Left renal cortex interstitium (tissue), 4 donors: Measurements from ENCODE around the gene PIP5KL1. TPM values are rescaled to one million over a fixed set of nuclear protein-coding genes. Genes with fewer than 3 reads are reported as not detected.
"Not testable (repeated sequence)": the region's sequence is repeated elsewhere in the genome, so short reads cannot be mapped to it uniquely, and the experiment has no call there.

ENCODE experiments used
- DNase-seq, 4 donors: peaks; one replicate each; pipeline ENCODE4 v3.0.0-alpha.2; 2013; ENCODE audit warnings: low read depth in 4 of 4, low spot score in 2 of 4, missing footprints in 1 of 4
- polyA plus RNA-seq, 4 donors: library from polyadenylated mRNA; unstranded; fragments of 120-200 nt; gene quantifications; one replicate each; pipeline ENCODE4 v1.2.1, GENCODE V29; 2013; ENCODE audit not compliant: insufficient read length in 4 of 4

PIP5KL1 gene
- polyA plus RNA-seq, 4 donors = 1.1 to 2.8 (median 2.3) TPM

DNA sequence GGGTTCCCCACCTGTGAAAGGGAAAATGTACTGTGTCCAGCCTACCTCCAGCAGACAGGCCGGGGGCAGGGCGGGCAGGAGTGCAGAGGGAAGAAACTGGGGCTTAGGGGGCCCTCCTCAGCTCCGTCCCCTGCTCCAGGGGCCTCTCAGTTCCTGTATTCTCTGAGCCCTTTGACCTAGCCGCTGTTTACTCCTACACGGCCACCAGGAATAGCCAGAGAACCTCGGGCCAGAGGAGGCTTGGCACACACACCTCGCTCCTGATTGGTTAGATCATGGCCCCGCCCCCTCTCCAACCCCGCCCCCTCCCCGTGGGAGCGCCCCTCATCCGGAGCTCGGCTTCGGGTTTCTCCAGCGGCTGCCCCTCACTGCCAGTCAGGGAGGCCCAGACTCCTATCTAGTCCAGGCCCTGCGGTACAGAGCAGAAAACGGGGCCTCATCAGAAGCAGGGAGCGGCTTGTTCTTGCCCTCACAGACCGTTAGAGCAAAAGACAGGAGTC lies 33.3 kb downstream of the PIP5KL1 start:
- no peak for DNase-seq

DNA sequence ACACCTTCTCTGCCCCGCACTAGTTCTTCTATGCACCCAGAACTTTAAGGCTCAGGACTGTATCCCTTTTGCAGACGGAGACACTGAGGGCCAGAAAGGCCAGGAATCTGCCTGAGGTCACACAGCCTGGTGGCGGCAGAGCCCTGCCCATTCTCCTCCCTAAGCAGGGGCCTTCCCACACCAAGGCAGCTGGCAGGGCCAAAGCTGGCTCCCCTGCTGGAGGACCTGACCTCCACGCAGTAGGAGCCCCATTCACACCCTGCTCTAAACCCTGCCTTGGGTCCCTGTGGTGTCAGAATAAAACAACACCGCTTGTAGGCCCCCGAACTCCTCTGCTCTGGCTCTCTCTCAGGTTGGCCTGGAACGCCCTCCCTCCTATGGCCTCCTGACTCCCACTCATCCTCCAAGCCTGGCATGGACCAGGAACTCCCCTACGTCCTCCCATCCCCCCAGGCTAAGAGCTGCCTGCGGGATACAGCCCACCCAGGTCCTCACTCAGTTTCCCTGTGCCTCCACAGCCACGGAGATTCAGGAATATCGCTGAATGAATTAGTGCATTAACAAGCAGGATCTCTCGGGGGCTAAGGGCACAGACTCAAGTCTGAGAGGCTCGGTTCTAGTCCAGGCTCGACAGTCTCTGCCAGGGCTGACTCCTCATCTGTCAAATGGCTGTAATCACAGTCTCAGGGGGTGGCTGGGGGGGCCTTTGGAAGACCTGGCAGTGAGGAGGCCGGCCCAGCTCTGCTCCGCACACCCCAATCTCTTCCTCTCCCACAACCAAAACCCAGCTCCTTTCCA lies 34.0 kb downstream of the PIP5KL1 start:
- DNase-seq = no peak

DNA sequence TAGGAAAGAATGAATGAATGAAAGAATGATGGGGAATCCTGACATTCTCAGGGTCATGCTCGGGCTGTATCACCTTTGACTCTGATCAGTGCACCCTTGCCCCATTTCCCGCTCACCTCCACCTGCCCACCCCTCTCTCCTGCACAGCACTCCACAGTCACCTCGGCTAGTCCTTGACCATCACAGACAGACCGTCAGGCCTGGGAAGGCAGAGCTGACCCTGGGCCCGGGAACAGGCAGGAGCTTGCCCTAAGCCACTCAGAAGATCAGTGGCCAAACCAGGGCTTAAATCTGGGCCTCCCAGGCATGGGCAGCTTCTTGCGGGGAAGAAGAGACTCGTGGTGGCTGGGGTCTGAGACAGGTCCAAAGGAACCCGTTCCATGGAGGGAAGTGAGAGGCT lies 34.8 kb downstream of the PIP5KL1 start:
- DNase-seq = no peak

DNA sequence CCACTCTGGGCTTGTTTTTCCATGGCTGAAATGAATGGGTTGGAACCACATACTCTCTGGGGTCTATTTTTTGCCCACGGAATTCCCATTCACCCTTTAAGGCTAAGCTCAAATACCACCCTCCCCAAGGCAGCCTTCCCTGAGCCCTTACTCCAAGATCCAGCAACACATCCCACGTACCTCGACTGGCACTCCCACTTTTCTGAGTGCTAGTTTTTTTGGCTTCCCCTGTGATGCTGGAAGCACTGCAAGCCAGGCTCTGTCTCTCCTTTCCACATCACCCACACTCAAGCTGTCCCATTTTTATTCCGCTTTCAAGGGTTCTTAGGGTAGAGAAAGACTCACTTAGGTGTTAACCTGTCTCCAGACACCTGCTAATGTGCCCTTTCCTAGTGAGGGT lies 37.2 kb downstream of the PIP5KL1 start:
- DNase-seq = no peak

DNA sequence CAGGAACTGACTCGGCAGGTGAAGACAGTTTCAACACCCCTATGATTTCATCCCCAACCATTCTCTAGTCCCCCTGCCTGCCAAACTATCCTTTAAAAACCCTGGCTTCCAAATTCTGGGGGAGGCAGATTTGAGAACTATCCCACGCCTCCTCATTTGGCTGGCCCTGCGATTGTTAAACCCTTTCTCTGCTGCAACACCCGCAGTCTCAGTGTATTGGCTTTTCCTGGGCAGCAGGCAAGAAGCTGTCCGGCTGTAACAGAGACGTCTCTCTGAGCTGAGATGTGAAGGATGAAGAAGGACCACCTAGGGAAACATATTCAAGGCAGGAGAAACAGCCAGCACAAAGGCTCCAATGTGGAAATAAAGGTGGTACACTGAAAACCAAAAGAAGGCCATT lies 37.7 kb downstream of the PIP5KL1 start:
- DNase-seq = no peak

DNA sequence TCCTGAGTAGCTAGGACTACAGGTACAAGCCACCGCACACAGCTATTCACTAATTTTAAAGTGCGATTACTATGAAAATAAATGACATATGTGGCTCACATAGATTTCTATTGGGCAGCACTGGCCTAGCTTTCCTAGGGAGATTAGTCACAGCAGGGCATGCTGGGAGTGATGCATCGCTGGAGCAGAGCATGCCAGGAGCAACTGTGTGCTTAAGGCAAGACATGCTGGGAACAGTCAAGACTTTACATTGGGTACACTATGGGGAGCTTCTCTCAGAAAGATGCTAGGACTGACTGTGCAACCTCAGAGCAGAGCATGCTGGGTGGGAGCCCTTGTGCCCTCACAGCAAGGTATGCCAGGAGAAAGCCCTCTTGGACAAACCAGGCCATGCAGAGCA lies 40.5 kb downstream of the PIP5KL1 start:
- DNase-seq = no peak

DNA sequence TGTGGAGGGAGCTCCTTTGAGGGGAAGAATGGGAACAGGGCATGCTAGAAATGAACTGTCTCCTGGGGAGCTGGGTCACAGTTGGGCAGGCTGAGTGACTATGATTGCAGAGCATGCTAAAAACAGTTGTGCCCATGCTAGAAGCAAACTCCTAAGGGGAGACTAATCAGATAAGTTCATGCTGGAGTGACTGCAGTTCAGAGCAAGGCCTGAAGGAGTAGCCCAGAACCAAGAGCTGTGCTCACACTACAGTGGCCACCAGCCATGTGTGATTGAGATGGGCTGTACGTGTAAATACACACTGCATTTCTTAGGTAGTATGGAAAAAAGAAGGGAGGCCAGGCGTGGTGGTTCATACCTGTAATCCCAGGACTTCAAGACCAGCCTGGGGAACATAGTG lies 42.8 kb downstream of the PIP5KL1 start:
- DNase-seq = no peak

DNA sequence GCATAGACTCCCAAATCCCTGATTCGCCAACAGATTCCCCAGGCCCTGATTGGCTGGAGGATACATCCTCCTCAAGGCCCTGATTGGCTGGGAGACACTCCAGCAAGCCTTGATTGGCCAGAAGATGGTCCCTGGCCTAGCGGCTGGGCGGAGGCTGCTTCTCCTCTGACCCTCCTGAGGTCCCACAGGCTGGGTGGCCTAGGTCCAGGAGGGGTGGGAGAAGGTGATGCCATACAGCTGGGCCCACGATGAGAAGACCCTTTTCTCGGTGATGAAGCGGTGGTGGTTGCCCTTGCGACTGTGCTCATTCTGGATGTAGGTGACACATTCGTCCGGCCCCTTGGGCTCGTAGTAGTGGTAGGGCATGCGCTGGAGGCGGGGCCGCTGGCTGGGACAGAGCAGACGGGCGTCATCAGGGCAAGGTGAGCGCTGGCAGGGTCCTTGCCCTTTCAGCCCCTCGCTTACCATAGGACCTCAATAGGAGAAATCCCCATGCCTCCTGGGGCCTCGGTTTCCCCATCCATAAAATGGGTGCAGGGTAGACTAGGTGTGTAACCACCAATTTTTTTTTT lies 44.1 kb downstream of the PIP5KL1 start:
- DNase-seq = no peak

DNA sequence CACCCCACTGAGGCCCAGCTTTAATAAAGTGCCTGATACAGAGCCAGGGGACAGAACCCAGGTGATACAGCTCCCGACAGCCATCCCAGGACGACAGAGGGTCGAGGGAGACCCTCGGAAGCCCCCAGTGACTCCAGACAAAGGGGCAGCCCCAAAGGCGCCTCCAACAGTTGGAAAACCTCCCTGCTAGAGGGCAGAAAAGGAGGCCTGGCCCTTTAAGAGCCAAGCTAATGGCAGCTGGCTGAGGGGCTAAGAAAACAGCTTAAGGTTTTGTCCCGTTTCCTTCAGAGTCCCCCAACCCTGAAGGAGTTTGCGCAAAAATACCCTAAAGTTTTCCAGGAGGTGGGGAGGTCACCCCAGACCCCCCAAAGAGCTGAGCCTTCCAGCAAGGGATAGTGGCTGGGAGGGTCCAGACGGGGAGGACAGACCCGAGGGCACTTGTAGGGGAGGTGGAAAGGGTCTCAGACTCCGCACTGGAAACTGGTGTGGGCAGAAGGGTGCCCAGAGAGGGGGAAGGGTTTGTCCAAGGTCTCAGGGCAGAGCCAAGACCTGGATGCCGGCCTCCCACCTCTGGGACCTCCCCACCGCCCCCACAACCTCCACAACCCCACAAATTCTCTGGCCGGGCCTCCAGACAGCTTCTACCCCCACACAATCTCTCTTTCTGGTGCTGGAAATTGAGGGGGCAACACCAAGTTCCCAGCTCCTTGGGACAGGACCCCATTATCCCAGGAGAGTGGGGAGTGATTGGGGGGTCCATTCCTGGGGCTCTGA lies 44.9 kb downstream of the PIP5KL1 start:
- DNase-seq = no peak

DNA sequence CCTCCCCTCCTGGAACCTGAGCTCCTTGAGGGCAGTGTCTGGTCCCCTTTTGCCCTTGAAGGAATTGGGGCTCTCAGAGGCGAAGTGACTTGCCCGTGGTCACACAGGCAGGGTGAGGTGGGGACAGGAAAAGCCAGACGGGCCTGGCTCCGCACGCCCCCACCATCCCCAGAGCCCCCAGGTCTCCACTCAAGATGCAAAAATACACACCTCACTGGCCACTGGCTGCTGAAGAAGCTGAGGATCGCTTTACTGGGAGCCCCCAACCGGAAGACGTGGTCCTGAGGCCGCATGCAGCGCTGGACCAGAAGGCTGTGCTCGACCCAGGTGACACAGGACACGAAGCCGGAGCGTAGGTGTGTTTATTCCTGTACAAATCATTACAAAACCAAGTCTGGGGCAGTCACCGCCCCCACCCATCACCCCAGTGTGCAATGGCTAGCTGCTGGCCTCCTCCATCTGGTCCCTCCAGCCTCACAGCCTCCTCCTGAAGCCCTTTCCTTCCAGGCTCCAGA lies 45.5 kb downstream of the PIP5KL1 start:
- DNase-seq = no peak

DNA sequence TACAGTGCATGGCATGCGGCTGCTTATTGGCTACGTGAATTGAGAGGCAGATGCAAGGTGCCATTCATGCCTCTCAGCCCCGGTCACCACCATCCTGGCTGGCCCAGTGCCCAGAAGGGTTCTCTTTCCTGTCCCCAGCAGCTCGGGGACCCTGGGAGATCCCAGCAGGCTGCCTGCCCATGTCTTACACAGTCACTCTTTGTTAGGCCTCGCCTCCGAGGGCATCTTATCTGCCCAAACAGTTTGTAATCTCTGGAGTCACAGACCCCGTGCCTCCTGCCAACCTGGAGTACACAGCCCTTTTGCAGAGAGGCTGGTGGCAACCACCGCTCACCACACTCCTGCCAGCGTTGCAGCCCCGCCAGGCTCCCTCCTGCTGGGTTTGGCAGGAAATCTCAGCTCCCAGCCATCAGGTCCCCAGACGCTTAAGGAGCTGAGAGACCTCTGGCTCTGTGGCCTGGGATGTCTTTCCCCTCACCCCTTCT lies 46.1 kb downstream of the PIP5KL1 start:
- no peak for DNase-seq

DNA sequence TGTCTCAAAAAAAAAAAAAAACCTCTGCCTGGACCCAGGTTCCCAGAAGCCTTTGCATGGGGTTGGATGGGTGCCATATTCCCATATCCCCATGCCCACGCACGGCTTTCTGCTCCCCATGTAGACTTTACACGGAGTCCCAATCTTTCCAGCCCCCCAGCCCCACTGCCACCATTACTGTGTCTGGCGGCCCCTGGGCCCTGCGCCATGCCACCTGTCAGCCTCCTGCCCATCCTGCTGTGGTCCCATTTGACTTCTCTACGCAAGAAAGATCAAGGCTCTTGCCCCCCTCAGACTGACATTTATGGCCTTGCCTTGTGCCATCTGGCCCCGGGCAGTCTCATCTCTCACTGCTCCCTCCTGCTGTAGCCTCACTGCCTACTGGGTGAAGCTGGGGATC lies 46.6 kb downstream of the PIP5KL1 start:
- DNase-seq = no peak

DNA sequence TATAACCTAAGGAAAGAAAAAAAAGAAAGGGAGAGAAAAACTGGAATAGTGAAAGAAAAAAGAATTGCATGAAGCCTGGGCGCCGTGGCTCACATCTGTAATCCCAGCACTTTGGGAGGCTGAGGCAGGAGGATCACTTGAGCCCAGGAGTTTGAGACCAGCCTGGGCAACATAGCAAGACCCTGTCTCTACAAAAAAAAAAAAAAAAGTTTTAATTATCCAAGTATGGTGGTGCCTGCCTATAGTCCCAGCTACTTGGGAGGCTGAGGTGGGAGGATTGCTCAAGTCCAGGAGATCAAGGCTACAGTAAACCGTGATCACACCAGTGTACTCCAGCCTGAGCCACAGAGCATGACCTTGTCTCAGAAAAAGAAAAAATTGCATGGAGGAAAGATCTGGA lies 48.9 kb downstream of the PIP5KL1 start:
- DNase-seq = not testable (repeated sequence)

DNA sequence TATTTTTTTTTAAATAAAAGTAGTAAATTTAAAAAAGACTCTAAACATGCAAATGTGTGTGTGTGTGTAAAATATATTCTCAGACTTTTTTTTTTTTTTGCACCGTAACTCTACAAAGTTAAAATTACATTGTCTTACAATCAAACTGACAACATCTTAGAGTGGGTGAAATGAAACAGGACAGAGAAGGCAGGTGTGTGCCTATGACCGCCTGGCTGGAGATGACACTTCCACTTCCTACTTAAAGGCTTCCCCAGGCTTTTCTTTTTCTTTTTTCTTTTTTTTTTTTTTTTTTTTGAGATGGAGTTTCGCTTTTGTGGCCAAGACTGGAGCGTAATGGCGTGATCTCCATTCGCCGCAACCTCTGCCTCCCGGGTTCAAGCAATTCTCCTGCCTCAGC lies 50.4 kb downstream of the PIP5KL1 start:
- DNase-seq = no peak

DNA sequence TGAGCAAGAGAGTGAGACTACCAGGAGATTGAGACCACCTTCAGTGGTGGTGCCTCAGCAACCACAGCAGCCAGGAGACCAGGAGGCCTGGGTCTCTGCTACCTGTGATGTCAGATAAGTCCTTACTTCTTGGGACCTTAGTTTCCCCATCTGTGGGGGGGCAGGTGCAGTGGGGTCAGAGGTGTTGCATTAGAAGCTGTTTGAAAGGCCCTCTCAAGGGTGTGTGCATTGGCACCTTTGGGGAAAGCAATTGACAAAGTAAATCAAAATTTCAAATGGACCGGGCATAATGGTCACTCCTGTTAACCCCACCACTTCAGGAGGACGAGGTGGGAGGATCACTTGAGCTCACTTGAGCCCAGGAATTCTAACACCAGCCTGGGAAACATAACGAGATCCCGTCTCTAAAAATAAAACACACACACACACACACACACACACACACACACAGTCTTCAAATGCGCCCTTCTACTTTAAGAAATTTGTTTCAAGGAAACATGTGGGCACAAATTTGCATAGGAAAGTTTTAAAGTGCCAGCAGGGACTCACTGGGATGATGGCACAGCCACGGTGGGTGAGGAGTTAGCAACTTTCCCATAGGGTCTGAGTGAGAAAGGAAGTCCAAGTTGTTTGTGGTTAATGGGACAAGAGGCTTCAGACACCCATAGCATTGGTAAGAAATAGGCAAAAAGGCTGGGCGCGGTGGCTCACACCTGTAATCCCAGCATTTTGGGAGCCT lies 51.8 kb downstream of the PIP5KL1 start:
- DNase-seq = no peak

DNA sequence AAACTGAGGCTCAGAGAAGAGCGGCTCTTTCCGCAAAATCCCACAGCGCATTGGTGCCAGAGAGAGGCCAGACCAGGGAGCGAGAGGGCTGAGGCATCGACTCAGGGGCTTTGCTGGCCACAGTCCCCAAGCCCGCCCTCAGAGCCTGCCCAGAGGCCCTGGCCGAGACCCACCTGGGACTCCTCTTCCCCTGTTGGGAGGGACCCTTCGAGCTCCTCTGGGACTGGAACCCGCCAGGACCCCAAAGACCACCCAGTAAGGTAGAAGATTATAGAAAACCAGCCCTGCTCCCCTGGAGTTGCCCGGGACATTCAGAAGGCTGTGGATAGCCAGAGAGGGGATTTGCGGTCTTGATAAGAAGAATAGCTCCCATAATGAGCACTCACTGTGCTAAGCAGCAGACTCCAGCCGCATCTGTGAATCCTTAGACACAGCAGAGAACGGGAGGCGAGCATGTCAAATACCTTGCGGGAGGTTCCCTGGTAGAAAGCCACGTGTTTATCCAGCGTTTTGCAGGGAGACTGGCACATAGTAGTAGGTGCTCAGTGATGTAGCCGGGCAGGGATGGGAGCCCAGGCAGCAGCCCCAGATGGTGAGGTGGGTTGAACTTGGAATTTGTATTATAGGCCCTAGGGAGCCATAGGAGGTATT lies 52.5 kb downstream of the PIP5KL1 start:
- DNase-seq = no peak

DNA sequence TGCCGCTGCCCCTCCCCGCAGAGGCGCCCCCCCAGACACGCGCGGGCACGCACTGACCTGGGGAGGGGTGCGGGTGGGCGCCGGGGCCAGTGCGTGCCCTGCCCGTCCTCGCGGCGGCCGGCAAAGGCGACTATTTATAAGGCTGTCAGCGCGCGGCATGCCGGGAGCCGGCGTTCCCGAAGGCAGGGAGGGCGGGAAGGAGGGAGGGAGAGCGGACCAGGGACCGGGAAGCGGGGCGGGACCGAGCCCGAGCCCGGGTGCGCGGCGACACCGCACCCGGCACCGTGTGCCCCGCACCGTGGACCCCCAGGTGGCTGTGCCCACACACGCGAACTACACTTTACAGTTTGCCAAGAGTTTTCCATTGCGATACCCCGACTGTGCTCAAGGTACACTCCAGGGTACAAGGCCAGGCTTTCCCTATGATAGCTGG lies 53.0 kb downstream of the PIP5KL1 start, which contains the start of gene AK1:
Gene AK1, minus strand, starts transcription at position 110 of the 433 bp plus-strand sequence. CDS start 3,058 bp downstream, outside the sequence.
- no peak for DNase-seq

DNA sequence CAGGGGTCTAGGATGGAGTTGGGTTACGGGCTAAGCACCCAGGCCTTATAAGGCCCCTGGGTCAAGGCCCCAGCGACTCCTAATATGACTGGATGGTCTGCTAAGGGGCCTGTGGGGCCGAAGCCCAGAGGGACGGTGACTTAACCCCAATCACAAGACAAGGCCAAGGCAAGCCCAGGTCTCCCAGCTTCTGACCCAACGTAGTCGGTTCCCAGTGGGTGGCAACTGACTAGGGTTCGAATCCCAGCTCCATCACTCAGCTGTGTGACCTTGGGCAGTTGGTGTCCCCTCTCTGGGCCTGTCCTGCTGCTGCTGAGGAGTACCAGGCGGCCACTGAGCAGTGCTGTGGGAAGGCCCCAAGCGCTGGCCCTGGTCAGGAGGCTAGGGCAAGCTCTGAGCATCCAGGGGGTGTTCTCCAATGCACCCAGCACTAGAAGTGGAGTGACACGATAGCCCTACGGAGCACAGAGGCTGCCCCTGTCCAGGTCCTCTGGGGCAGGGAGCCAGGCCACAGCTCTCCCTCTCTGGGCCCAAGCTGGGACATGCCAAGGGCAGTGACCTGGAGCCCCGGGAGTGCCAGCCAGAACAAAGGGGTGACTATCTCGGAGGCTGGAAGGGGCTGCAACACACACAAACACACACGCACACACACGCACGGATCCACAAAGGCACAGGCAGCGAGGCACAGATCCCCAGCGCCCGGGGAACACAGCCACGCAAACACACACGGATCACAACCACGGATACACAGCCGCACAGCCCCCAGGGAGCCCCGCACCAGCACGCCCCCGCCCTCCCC lies 53.6 kb downstream of the PIP5KL1 start:
- DNase-seq = no peak
